Neural progenitor cell (in vitro differentiated cells): ENCODE measurements around the gene CLIC5. TPM values are rescaled to one million over a fixed set of nuclear protein-coding genes. Genes with fewer than 3 reads are reported as not detected.

ENCODE experiments used
- DNase-seq: peaks from one replicate; pipeline ENCODE4 v3.0.0-alpha.2; 2016; ENCODE audit warnings: low spot score
- H2AFZ ChIP-seq: fragments of 200-600 bp; sonication (generic); replicated peaks from 2 replicates; pipeline ENCODE4 v1.6.1; 2016; ENCODE audit warnings: antibody characterized with exemption
- H3F3A ChIP-seq: fragments of 200-600 bp; sonication (generic); 2 replicates; pipeline ENCODE4 v1.6.1; 2016; ENCODE audit warnings: antibody characterized with exemption, low read depth
- H3K27ac ChIP-seq: fragments of 200-600 bp; sonication (generic); 2 replicates; pipeline ENCODE4 v1.5.1; 2016; ENCODE audit warnings: mild to moderate bottlenecking
- H3K27me3 ChIP-seq: fragments of 200-600 bp; sonication (generic); 2 replicates; pipeline ENCODE4 v1.6.1; 2016; ENCODE audit warnings: mild to moderate bottlenecking, moderate library complexity
- H3K36me3 ChIP-seq: fragments of 200-600 bp; sonication (generic); 2 replicates; pipeline ENCODE4 v1.5.1; 2016
- H3K4me1 ChIP-seq: fragments of 200-600 bp; sonication (generic); 2 replicates; pipeline ENCODE4 v1.6.1; 2016; ENCODE audit warnings: mixed run types
- H3K4me2 ChIP-seq: fragments of 200-600 bp; sonication (generic); 2 replicates; pipeline ENCODE4 v1.6.1; 2016
- H3K4me3 ChIP-seq: fragments of 200-600 bp; sonication (generic); 2 replicates; pipeline ENCODE4 v1.5.1; 2016
- H3K79me2 ChIP-seq: fragments of 200-600 bp; sonication (generic); 2 replicates; pipeline ENCODE4 v1.6.1; 2016; ENCODE audit warnings: low read depth
- H3K9ac ChIP-seq: fragments of 200-600 bp; sonication (generic); 2 replicates; pipeline ENCODE4 v1.6.1; 2016
- H3K9me3 ChIP-seq: fragments of 200-600 bp; sonication (generic); 2 replicates; pipeline ENCODE4 v1.5.1; 2016; ENCODE audit warnings: low read depth
- H4K20me1 ChIP-seq: fragments of 200-600 bp; sonication (generic); 2 replicates; pipeline ENCODE4 v1.6.1; 2016; ENCODE audit warnings: low read depth
- H3K27ac Mint-ChIP-seq: 3 replicates; pipeline ENCODE4 v1.8.0; 2021; ENCODE audit warnings: mixed read lengths
- H3K27me3 Mint-ChIP-seq: 2 replicates; pipeline ENCODE4 v1.8.0; 2022; ENCODE audit warnings: low read depth, mild to moderate bottlenecking, inconsistent platforms, moderate library complexity, mixed read lengths; ENCODE audit not compliant: insufficient read depth
- H3K36me3 Mint-ChIP-seq: 3 replicates; pipeline ENCODE4 v1.8.0; 2021; ENCODE audit warnings: mixed read lengths
- H3K4me1 Mint-ChIP-seq: 3 replicates; pipeline ENCODE4 v1.8.0; 2021; ENCODE audit warnings: mixed read lengths
- H3K4me3 Mint-ChIP-seq: 3 replicates; pipeline ENCODE4 v1.8.0; 2021; ENCODE audit warnings: mild to moderate bottlenecking, moderate library complexity, mixed read lengths
- H3K9me3 Mint-ChIP-seq: 3 replicates; pipeline ENCODE4 v1.8.0; 2020; ENCODE audit warnings: mixed read lengths
- EZH2 ChIP-seq: fragments of 200-600 bp; sonication (generic); IDR thresholded peaks from 2 replicates; pipeline ENCODE4 v1.6.1; 2017; ENCODE audit warnings: antibody characterized with exemption, mild to moderate bottlenecking, moderate library complexity
- EZH2phosphoT487 ChIP-seq: fragments of 200-600 bp; sonication (generic); IDR thresholded peaks from 2 replicates; pipeline ENCODE4 v1.6.1; 2017; ENCODE audit warnings: antibody characterized with exemption
- total RNA-seq: library from RNA; depleted of rRNA; stranded (reverse); fragments of >200 nt; gene quantifications from 2 replicates; pipeline ENCODE4 v1.2.3, GENCODE V29; 2015; ENCODE audit warnings: low replicate concordance
- TF ChIP-seq, protein P1 (sequence below): fragments of 200-600 bp; sonication (generic); IDR thresholded peaks from 2 replicates; pipeline ENCODE4 v1.5.1; 2017; ENCODE audit warnings: antibody characterized with exemption, mild to moderate bottlenecking

Gene CLIC5
- total RNA-seq, 1 donor from 2014 or later = not detected

DNA sequence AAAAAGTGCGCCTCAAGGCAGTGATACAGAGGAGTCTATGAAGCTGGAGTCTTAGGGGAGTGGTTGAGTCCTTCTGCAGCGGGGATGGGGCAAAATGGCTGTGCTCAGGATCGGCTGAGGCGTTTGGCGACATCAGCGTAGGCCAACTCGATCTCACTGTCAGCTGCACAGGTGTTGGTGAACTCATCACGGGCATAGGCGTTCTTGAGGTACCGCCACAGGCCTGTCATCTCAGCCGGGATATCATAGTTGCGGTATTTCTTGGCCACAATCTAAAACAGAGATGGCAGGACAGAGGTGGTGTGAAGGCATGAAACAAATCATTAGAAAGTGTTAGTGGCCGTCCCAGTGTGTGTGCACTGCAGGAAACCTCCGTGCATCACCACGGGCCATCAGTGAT lies 112.7 kb downstream of the CLIC5 start:
- Mint-ChIP-seq H3K4me1 (peaks cover 19% of the 10 kb centered on the region), H3K4me3 (no peak overlapping the region), H3K27me3 (peaks cover 3% of the 10 kb centered on the region), H3K36me3 (no peaks in the 10 kb centered on the region), H3K27ac (no peak overlapping the region), H3K9me3 (peaks cover 7% of the 10 kb centered on the region)
- no peaks in the 10 kb centered on the region for H3K36me3 ChIP-seq
- no peak overlapping the region for H2AFZ ChIP-seq
- no peaks in the 10 kb centered on the region for H3K79me2 ChIP-seq
- TF ChIP-seq EZH2phosphoT487 (no peak), EZH2 (no peak)
- TF ChIP-seq, protein P1, sequence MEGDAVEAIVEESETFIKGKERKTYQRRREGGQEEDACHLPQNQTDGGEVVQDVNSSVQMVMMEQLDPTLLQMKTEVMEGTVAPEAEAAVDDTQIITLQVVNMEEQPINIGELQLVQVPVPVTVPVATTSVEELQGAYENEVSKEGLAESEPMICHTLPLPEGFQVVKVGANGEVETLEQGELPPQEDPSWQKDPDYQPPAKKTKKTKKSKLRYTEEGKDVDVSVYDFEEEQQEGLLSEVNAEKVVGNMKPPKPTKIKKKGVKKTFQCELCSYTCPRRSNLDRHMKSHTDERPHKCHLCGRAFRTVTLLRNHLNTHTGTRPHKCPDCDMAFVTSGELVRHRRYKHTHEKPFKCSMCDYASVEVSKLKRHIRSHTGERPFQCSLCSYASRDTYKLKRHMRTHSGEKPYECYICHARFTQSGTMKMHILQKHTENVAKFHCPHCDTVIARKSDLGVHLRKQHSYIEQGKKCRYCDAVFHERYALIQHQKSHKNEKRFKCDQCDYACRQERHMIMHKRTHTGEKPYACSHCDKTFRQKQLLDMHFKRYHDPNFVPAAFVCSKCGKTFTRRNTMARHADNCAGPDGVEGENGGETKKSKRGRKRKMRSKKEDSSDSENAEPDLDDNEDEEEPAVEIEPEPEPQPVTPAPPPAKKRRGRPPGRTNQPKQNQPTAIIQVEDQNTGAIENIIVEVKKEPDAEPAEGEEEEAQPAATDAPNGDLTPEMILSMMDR = no peak
- H3F3A ChIP-seq = peaks cover 12% of the 10 kb centered on the region
- H3K4me1 ChIP-seq = peaks cover 29% of the 10 kb centered on the region
- H4K20me1 ChIP-seq = no peaks in the 10 kb centered on the region
- H3K27ac ChIP-seq = no peak overlapping the region
- DNase-seq = no peak
- no peak overlapping the region for H3K4me3 ChIP-seq
- H3K9ac ChIP-seq = no peak overlapping the region
- no peak overlapping the region for H3K4me2 ChIP-seq
- H3K9me3 ChIP-seq = no peaks in the 10 kb centered on the region
- H3K27me3 ChIP-seq = peaks cover 29% of the 10 kb centered on the region

DNA sequence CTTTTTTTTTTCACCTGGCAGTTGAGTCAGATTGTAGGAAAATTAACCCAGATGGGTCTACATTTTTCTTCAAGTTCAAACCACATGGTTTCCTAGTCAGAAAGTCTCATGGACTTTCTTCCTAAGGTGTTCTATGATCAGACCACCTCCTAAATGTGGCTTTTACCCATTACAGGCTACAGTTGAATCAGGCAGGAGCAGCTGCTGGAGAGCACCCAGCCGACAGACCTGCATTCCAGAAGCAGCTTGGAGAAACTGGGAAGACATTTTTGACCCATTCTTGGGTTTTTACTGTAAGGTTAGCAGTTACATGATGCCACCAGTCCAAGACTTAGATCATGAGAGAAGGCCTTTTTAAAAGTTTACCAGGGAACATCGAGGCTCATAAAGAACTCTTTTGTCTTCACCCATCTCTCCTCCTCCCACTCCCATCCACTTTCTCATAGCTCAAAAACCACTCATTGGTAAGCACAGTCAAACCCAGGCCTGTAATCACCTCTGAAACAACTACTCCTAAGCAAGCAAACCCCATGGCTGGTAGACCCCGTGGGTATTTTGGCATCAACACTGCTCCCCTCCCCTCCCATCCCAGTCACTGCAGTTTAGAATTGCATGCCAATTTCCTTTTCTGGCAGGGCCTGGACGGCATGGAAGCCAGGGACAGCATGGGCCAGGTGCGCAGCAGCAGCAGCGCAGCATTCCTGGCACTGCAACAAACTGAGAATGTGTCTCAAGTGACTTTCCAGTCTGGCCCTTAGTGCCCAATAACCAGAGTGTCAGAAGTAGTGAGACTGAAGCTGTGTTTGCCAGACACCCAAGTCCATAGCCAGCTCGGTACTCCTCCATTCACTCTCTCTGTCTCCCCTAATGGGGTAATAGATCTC lies 113.7 kb downstream of the CLIC5 start:
- no peaks in the 10 kb centered on the region for H3K36me3 Mint-ChIP-seq
- no peak overlapping the region for H2AFZ ChIP-seq
- H3K27me3 Mint-ChIP-seq = peaks cover 3% of the 10 kb centered on the region

DNA sequence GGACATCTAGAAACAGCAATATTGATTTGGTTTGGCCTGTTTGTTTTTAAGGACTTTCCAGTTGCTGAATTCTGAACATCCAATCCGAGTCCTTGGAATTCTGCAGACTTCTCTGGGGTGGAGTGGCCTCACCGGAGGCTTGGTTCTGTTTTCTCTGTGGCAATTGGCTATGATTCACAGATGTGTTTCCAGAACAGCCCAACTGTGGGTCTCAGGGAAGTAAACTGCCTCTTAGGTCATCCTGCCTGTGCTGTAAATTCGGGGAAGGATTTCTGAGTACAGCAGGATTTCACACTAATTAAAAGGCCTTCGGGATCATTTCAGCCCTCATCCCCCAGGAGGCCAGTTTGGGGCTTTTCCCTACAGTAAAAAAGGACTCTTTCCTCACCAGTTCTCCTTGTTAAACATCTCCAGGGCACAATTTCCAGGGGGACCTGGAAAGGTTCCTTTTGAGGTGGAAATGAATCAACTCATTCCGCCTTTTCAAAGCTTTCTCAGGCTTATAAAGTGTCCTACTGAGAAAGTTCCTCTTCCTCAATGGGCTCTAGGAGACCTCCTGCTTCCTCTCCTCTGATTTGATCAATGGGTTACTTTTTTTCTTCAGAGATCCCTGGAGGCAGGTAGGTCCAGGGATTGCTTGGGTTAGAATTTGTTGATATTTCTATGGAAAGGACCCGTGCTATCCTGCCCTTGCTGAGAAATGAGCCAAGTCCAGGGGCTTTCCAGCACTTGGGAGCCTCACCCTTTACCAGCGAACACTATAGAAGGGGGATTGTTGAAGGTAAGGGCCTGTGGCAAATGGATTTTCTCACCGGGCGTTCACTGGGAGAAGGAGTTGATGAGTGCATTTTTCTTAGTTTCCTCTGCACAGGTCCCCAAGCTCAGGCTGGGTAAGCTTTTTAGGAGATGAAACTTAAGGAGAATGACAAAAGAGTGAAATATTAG lies 114.6 kb downstream of the CLIC5 start:
- Mint-ChIP-seq H3K27me3 (peaks cover 3% of the 10 kb centered on the region), H3K27ac (no peak overlapping the region), H3K4me1 (peaks cover 19% of the 10 kb centered on the region), H3K4me3 (peak overlapping the region; percentile 13), H3K36me3 (no peaks in the 10 kb centered on the region), H3K9me3 (no peaks in the 10 kb centered on the region)
- H3K4me1 ChIP-seq = peaks cover 29% of the 10 kb centered on the region
- no peak overlapping the region for H3K9ac ChIP-seq
- peak; percentile 26 for DNase-seq
- H4K20me1 ChIP-seq = no peaks in the 10 kb centered on the region
- H3K27ac ChIP-seq = no peak overlapping the region
- peak overlapping the region; percentile 10 for H3K4me2 ChIP-seq
- H3K36me3 ChIP-seq = no peaks in the 10 kb centered on the region
- TF ChIP-seq EZH2 = no peak
- no peak for TF ChIP-seq EZH2phosphoT487
- TF ChIP-seq, protein P1 = no peak
- H3K27me3 ChIP-seq = peaks cover 29% of the 10 kb centered on the region
- no peak overlapping the region for H2AFZ ChIP-seq
- no peak overlapping the region for H3K4me3 ChIP-seq
- H3F3A ChIP-seq = peaks cover 12% of the 10 kb centered on the region
- H3K79me2 ChIP-seq = no peaks in the 10 kb centered on the region
- H3K9me3 ChIP-seq = no peaks in the 10 kb centered on the region

More for the DNA sequence above, 113.7 kb downstream of the CLIC5 start:
- H3K4me2 ChIP-seq = no peak overlapping the region
- peaks cover 12% of the 10 kb centered on the region for H3F3A ChIP-seq
- H3K9ac ChIP-seq = no peak overlapping the region
- H4K20me1 ChIP-seq = no peaks in the 10 kb centered on the region
- H3K4me1 Mint-ChIP-seq = peaks cover 19% of the 10 kb centered on the region
- no peaks in the 10 kb centered on the region for H3K79me2 ChIP-seq
- H3K27ac Mint-ChIP-seq = no peak overlapping the region
- H3K4me3 Mint-ChIP-seq = no peak overlapping the region
- no peak overlapping the region for H3K27ac ChIP-seq
- peaks cover 29% of the 10 kb centered on the region for H3K4me1 ChIP-seq
- H3K4me3 ChIP-seq = no peak overlapping the region
- DNase-seq = no peak
- H3K9me3 Mint-ChIP-seq = peaks cover 4% of the 10 kb centered on the region
- peaks cover 29% of the 10 kb centered on the region for H3K27me3 ChIP-seq
- H3K9me3 ChIP-seq = no peaks in the 10 kb centered on the region
- no peaks in the 10 kb centered on the region for H3K36me3 ChIP-seq
- TF ChIP-seq, protein P1 = no peak
- TF ChIP-seq EZH2 (no peak), EZH2phosphoT487 (no peak)
